ENCODE measurements around the gene KRTAP4-2.
"Not testable (repeated sequence)": the region's sequence is repeated elsewhere in the genome, so short reads cannot be mapped to it uniquely, and the experiment has no call there.

KRTAP4-2 gene

GRCh38 chr17:41177727-41178271 is at the start of gene KRTAP4-2:
KRTAP4-2 (minus strand) TSS chr17:41178221; CDS start chr17:41178164, 57 bp downstream.
- DNase-seq = no peak

DNA sequence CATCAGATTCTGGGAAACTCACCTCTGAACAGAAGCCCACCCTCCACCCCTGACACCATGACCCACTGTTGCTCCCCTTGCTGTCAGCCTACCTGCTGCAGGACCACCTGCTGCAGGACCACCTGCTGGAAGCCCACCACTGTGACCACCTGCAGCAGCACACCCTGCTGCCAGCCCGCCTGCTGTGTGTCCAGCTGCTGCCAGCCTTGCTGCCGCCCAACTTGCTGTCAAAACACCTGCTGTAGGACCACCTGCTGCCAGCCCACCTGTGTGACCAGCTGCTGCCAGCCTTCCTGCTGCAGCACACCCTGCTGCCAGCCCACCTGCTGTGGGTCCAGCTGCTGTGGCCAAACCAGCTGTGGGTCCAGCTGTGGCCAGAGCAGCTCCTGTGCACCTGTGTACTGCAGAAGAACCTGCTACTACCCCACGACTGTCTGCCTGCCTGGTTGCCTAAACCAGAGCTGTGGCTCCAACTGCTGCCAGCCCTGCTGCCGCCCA is 48.6 kb upstream of the KRTAP4-2 start, which contains the start of gene KRTAP9-2:
Gene KRTAP9-2 (plus strand): TSS at position 51 of the 498 bp plus-strand sequence. CDS start 7 bp downstream, at position 58.
- DNase-seq = not testable (repeated sequence)

- no peak for DNase-seq
Measured at GRCh38 chr17:41226051-41226450, 48.0 kb upstream of the KRTAP4-2 start.

- DNase-seq = peak; percentile 52
Measured at GRCh38 chr17:41223821-41224220, 45.8 kb upstream of the KRTAP4-2 start.

GRCh38 chr17:41215681-41216080 is 37.7 kb upstream of the KRTAP4-2 start:
- no peak for DNase-seq

DNA sequence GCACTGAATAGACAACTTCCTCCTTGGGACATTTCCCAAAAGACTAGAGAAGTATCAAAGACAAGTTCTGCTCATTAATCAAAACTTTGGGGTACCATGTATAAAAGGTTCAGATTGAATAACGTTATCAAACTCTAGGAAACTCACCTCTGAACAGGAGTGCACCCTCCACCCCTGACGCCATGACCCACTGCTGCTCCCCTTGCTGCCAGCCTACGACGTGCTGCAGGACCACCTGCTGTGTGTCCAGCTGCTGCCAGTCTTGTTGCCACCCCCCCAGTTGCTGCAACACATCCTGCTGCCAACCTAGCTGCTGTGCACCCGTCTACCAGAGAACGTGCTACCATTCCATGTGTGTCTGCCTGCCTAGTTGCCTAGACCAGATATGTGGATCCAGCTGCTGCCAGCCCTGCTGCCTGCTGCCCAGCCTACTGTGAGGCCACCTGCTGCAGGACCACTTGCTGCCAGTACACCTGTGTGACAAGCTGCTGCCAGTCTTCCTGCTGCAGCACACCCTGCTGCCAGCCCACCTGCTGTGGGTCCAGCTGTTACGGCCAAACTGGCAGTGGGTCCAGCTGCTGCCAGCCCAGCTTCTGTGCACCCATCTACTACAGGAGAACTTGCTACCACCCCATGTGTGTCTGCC is 34.6 kb upstream of the KRTAP4-2 start:
- DNase-seq = no peak

GRCh38 chr17:41211845-41212466 is 33.9 kb upstream of the KRTAP4-2 start:
- DNase-seq = no peak

- no peak for DNase-seq
Measured at GRCh38 chr17:41199421-41200078, 21.5 kb upstream of the KRTAP4-2 start.

DNA sequence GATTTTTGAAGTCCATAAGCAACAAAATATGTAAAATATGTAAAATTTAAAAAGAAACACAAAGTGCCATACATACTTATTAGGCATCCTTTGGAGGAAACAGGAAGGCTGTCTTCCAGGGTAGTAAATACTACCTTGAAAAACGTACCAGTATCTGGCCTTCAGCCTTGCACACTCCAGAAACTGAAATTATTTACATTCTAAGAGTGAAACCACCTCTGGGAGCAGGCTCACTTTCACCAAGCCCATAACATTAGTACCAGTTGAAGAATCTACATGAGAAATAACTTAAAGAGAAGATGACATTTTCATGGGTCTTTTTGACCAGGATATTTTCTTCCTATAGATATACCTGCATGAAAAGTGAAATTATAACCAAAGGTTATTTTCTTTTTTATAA is 18.0 kb upstream of the KRTAP4-2 start:
- no peak for DNase-seq

DNA sequence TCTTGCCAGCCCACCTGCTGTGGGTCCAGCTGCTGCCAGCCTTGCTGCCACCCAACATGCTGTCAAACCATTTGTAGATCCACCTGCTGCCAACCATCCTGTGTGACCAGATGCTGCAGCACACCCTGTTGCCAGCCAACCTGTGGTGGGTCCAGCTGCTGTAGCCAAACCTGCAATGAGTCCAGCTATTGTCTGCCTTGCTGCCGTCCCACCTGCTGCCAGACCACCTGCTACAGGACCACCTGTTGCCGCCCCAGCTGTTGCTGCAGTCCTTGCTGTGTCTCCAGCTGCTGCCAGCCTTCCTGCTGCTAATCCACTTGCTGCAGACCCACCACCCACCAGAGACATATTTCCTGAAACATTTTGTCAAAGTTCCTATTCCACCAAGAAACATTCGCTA is 12.3 kb upstream of the KRTAP4-2 start:
- DNase-seq = no peak

DNA sequence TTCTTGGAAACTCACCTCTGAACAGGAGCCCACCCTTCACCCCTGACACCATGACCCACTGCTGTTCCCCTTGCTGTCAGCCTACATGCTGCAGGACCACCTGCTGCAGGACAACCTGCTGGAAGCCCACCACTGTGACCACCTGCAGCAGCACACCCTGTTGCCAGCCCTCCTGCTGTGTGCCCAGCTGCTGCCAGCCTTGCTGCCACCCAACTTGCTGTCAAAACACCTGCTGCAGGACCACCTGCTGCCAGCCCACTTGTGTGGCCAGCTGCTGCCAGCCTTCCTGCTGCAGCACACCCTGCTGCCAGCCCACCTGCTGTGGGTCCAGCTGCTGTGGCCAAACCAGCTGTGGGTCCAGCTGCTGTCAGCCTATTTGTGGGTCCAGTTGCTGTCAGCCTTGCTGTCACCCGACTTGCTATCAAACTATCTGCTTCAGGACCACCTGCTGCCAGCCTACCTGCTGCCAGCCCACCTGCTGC is 11.9 kb upstream of the KRTAP4-2 start, which contains the start of gene KRTAP9-1:
Gene KRTAP9-1 (plus strand): TSS at position 51 of the 482 bp plus-strand sequence. CDS start 0 bp downstream, at position 51.
- not testable (repeated sequence) for DNase-seq

DNA sequence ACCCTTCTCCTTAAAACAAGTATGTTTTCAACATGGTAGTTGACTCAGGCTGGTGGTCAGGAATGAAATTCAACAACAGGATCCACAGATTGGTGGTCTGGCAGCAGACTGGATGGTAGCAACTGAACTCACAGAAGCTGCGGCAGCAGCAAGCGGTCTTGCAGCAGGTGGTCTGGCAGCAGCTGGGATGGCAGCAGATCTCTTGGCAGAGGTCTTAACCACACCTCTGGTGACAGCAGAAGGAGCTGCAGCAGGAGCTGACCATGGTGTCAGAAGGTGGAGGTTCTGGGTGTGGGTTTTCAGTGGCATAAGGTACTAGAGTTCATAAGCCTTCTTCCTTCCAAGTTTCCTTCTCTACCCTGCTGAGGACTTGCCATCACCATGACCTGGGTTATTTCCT is 8.9 kb upstream of the KRTAP4-2 start:
- no peak for DNase-seq

DNA sequence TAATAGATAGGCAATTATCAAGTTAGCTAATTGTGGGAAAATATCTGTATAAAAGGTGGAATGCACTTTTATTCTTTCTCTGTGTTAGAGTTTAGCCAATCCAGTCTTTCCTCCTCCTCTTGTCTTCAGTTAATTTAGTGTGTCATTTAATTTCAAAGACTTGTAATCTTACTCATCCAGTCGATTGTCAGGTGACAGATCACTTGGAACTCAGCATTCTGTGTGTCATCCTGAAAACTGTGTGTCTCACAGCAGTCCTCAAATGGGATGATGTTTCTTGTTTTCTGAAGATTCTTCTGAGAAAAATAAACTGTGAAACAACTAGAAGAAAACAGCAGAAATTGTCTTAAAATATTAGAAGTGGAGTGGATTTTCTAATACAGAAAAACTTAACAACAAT is 7.0 kb upstream of the KRTAP4-2 start:
- DNase-seq = no peak

DNA sequence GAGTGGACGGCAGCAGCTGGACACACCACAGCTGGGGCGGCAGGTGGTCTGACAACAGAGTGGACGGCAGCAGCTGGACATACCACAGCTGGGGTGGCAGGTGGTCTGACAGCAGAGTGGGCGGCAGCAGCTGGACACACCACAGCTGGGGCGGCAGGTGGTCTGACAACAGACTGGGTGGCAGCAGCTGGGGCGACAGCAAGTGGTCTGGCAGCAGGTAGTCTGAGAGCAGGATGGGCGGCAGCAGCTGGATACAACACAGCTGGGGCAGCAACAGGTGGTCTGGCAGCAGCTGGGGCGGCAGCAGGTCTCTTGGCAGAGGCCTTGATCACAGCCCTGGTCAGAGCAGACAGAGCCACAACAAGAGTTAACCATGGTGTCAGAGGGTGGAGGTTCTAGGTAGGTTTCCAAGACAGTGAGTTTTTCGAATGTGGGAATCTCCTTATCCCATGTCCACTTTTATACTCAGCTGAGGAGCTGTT is 6.5 kb upstream of the KRTAP4-2 start, which contains the start of gene KRTAP4-1:
Gene KRTAP4-1 (minus strand): TSS at position 432 of the 482 bp plus-strand sequence. CDS start 57 bp downstream, at position 375.
- no peak for DNase-seq

- no peak for DNase-seq
Measured at GRCh38 chr17:41178843-41179616, 1.0 kb upstream of the KRTAP4-2 start.

DNA sequence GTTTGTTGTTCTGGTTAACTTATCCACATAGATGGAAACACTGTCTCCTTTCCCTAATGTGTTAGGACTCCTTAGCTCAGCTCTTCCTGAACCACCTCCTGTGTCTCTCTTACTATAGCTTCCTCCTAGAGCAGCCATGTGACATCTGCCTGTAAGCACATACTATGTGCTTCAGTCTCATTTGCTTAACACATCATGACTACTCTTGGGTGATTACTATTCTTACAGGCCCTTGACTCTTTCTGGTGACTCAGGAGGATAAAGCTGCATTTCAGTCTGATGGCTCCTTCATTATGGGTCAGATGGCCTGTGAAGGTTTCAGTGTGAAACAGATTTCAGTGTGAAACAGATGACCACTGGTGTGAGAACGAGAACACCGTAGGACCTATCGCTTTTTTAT is 320 bp upstream of the KRTAP4-2 start:
- no peak for DNase-seq

GRCh38 chr17:41176744-41177387 is 1.2 kb downstream of the KRTAP4-2 start:
- no peak for DNase-seq

DNA sequence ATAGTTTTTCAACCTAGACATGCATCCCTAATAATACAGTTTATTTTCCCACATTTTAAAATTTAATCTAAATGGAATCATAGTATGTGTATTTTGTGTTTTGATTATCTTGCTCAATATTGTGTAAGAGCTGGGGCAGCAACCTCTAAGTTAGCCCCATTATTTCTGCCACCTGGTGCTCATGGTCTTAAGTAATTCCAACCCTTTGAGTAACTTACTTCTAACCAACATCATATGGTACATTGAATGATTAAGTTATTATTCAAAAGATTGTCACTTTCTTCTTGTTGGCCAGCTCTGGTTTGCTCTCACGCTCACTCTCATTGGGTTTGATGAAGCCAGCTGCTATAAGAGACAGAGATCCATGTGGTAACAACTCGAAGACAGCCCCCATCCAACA is 6.1 kb downstream of the KRTAP4-2 start:
- DNase-seq = no peak

DNA sequence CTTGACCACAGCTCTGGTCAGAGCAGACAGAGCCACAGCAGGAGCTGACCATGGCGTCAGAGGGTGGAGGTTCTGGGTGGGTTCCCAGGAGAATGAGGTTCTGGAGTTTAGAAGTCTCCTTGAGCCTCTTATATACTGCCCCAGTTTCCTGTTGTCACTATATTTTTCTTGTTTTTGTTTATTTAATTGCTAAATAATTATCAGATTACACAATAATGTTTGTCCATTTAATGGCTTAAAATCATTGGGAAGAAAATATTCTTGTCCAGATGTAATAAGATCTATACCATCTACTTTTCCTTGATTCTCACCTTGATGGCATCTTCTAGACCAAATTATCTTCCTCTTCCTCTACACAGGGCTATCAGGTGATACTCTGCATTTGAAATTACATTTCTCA is 9.9 kb downstream of the KRTAP4-2 start, which contains the start of gene KRTAP4-3:
Gene KRTAP4-3 (minus strand): TSS at position 101 of the 400 bp plus-strand sequence. CDS start 49 bp downstream, at position 52.
- DNase-seq = no peak

- DNase-seq = no peak
Measured at GRCh38 chr17:41167561-41167960, 10.5 kb downstream of the KRTAP4-2 start.

GRCh38 chr17:41163828-41164227 is 14.2 kb downstream of the KRTAP4-2 start:
- no peak for DNase-seq
